Endothelial cell of umbilical vein (primary cell): ENCODE results near the gene PECR.

ENCODE experiments used
- CTCF ChIP-seq, 2 donors: IDR thresholded peaks; 1 replicate in 1 of 2; 2 replicates in 1 of 2; pipeline ENCODE4 v1.5.1; 2011; ENCODE audit warnings: low read length in 2 of 2, mild to moderate bottlenecking in 2 of 2, moderate library complexity in 2 of 2, control low read depth in 1 of 2, inconsistent platforms in 1 of 2, low read depth in 1 of 2; ENCODE audit not compliant: insufficient read depth in 1 of 2; ENCODE audit errors: extremely low read depth in 1 of 2
- EZH2 ChIP-seq: IDR thresholded peaks from 2 replicates; pipeline ENCODE4 v1.6.1; 2012; ENCODE audit warnings: borderline replicate concordance, low read depth, mild to moderate bottlenecking, moderate library complexity, low read length, inconsistent platforms; ENCODE audit not compliant: severe bottlenecking

- TF ChIP-seq CTCF (IDR thresholded peaks at IDR 0.05; ENCODE audit: extremely low read depth in 1 of 2, insufficient read depth in 1 of 2, low read depth in 1 of 2, low read length in 2 of 2) (no peak), EZH2 (no peak)
Measured at GRCh38 chr2:216024779-216025336, 56.8 kb downstream of the PECR start.
